Effector memory CD4-positive, alpha-beta T cell (primary cell): ENCODE measurements around the gene RARB.

Experiments
- DNase-seq, 3 donors: peaks; one replicate each; pipeline ENCODE4 v3.0.0-alpha.2; 2020
- H3K27ac ChIP-seq: 2 replicates; pipeline ENCODE4 v1.7.0; 2013; ENCODE audit warnings: mild to moderate bottlenecking, low read length, moderate library complexity; ENCODE audit not compliant: insufficient read depth, poor library complexity, severe bottlenecking
- H3K27me3 ChIP-seq: replicated peaks from 2 replicates; pipeline ENCODE4 v1.7.0; 2013; ENCODE audit warnings: mild to moderate bottlenecking, low read length; ENCODE audit not compliant: insufficient read depth, control insufficient read depth, poor library complexity, severe bottlenecking
- H3K36me3 ChIP-seq: 2 replicates; pipeline ENCODE4 v1.7.0; 2013; ENCODE audit warnings: mild to moderate bottlenecking, low read length, moderate library complexity; ENCODE audit not compliant: control insufficient read depth, insufficient read depth
- H3K4me1 ChIP-seq: 2 replicates; pipeline ENCODE4 v1.7.0; 2013; ENCODE audit warnings: low read length, mild to moderate bottlenecking; ENCODE audit not compliant: control insufficient read depth, insufficient read depth, poor library complexity, severe bottlenecking
- H3K4me3 ChIP-seq: 2 replicates; pipeline ENCODE4 v1.7.0; 2013; ENCODE audit warnings: low read length, low read depth, mild to moderate bottlenecking; ENCODE audit not compliant: insufficient read depth, poor library complexity, severe bottlenecking
- H3K9me3 ChIP-seq: 2 replicates; pipeline ENCODE4 v1.7.0; 2013; ENCODE audit warnings: mild to moderate bottlenecking, low read length, moderate library complexity; ENCODE audit not compliant: control insufficient read depth

The RARB gene

GRCh38 chr3:25420147-25420546 lies 7.9 kb upstream of the RARB start:
- H3K27ac ChIP-seq = no peak overlapping the region
- DNase-seq = no peak
- no peak overlapping the region for H3K4me3 ChIP-seq
- H3K27me3 ChIP-seq = no peaks in the 10 kb centered on the region
- H3K36me3 ChIP-seq = no peaks in the 10 kb centered on the region
- no peaks in the 10 kb centered on the region for H3K9me3 ChIP-seq
- no peaks in the 10 kb centered on the region for H3K4me1 ChIP-seq

GRCh38 chr3:25420885-25421284 lies 7.2 kb upstream of the RARB start:
- Histone ChIP-seq H3K36me3 (no peaks in the 10 kb centered on the region), H3K4me3 (no peak overlapping the region), H3K27ac (no peak overlapping the region), H3K27me3 (no peaks in the 10 kb centered on the region), H3K4me1 (no peaks in the 10 kb centered on the region), H3K9me3 (no peaks in the 10 kb centered on the region)
- DNase-seq = no peak

- no peak overlapping the region for H3K4me3 ChIP-seq
- H3K27me3 ChIP-seq = no peaks in the 10 kb centered on the region
- H3K9me3 ChIP-seq = no peaks in the 10 kb centered on the region
- no peak for DNase-seq
- no peaks in the 10 kb centered on the region for H3K36me3 ChIP-seq
- no peak overlapping the region for H3K27ac ChIP-seq
- H3K4me1 ChIP-seq = no peaks in the 10 kb centered on the region
Observed at GRCh38 chr3:25421747-25422146, 6.3 kb upstream of the RARB start.

- Histone ChIP-seq H3K4me3 (no peak overlapping the region), H3K27ac (no peak overlapping the region), H3K9me3 (no peaks in the 10 kb centered on the region), H3K27me3 (no peaks in the 10 kb centered on the region), H3K4me1 (no peaks in the 10 kb centered on the region), H3K36me3 (no peaks in the 10 kb centered on the region)
- DNase-seq = no peak
Observed at GRCh38 chr3:25423780-25424588, 4.1 kb upstream of the RARB start.

GRCh38 chr3:25424614-25425013 lies 3.4 kb upstream of the RARB start:
- Histone ChIP-seq H3K36me3 (no peaks in the 10 kb centered on the region), H3K4me3 (no peak overlapping the region), H3K27ac (no peak overlapping the region), H3K4me1 (no peaks in the 10 kb centered on the region), H3K27me3 (no peaks in the 10 kb centered on the region), H3K9me3 (no peaks in the 10 kb centered on the region)
- no peak for DNase-seq

GRCh38 chr3:25426408-25426807 lies 1.7 kb upstream of the RARB start:
- Histone ChIP-seq H3K36me3 (no peaks in the 10 kb centered on the region), H3K4me1 (no peaks in the 10 kb centered on the region), H3K27ac (no peak overlapping the region), H3K27me3 (no peaks in the 10 kb centered on the region), H3K9me3 (no peaks in the 10 kb centered on the region), H3K4me3 (no peak overlapping the region)
- DNase-seq = no peak

GRCh38 chr3:25427155-25427554 lies 908 bp upstream of the RARB start:
- Histone ChIP-seq H3K4me3 (no peak overlapping the region), H3K9me3 (no peaks in the 10 kb centered on the region), H3K36me3 (no peaks in the 10 kb centered on the region), H3K27me3 (no peaks in the 10 kb centered on the region), H3K4me1 (no peaks in the 10 kb centered on the region), H3K27ac (no peak overlapping the region)
- no peak for DNase-seq

- H3K27me3 ChIP-seq = no peaks in the 10 kb centered on the region
- no peak for DNase-seq
- H3K4me3 ChIP-seq = no peak overlapping the region
- H3K9me3 ChIP-seq = no peaks in the 10 kb centered on the region
- H3K4me1 ChIP-seq = no peaks in the 10 kb centered on the region
- no peak overlapping the region for H3K27ac ChIP-seq
- H3K36me3 ChIP-seq = no peaks in the 10 kb centered on the region
Observed at GRCh38 chr3:25427563-25427941, 511 bp upstream of the RARB start.

- no peaks in the 10 kb centered on the region for H3K36me3 ChIP-seq
- H3K4me1 ChIP-seq = no peaks in the 10 kb centered on the region
- H3K27me3 ChIP-seq = no peaks in the 10 kb centered on the region
- no peaks in the 10 kb centered on the region for H3K9me3 ChIP-seq
- H3K4me3 ChIP-seq = no peak overlapping the region
- DNase-seq = no peak
- no peak overlapping the region for H3K27ac ChIP-seq
Observed at GRCh38 chr3:25428789-25429335, 799 bp downstream of the RARB start.

GRCh38 chr3:25429361-25430286 lies 1.6 kb downstream of the RARB start:
- H3K4me3 ChIP-seq = no peak overlapping the region
- H3K27me3 ChIP-seq = no peaks in the 10 kb centered on the region
- no peaks in the 10 kb centered on the region for H3K4me1 ChIP-seq
- H3K36me3 ChIP-seq = no peaks in the 10 kb centered on the region
- no peak for DNase-seq
- no peaks in the 10 kb centered on the region for H3K9me3 ChIP-seq
- no peak overlapping the region for H3K27ac ChIP-seq
